ENCODE measurements around the gene SLC27A4. TPM values are rescaled to one million over a fixed set of nuclear protein-coding genes. Genes with fewer than 3 reads are reported as not detected.

The SLC27A4 gene
- total and polyA plus RNA-seq, 2 of the 13 experiments (the other 11 are each of a cell fraction or from before 2014, with no cell fraction given) = 10.6 to 18.8 TPM

DNA sequence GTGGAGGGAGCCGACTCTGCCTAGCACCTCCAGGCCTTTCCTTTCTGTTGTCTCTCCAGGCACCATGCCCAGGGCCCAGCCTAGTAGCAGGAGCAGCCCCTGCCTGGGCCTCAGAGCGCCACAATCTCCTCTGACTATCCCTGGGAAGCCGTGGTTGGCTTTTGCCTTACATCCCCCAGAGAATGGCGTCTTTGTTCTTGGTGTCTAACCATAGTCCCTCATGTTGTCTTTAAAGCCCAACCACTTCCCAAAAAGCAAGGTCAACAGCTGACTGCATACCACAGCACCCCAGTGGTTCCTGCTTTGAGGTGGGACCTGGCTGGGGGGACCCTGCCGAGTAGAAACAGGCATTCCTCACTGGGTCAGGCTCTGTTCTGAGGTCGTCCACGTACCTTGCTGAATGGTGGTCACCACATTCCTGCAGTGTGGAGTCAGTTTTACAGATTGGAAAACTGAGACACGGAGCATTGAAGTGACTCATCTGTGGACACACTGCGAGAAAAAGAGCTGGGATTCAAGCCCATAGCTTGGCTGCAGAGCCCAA, 66.6 kb downstream of the SLC27A4 start (continued):
- TF ChIP-seq, protein P1, sequence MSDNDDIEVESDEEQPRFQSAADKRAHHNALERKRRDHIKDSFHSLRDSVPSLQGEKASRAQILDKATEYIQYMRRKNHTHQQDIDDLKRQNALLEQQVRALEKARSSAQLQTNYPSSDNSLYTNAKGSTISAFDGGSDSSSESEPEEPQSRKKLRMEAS (IDR thresholded peaks at IDR 0.05) = peak; percentile 34; the same call in 1 of the 2 replicates
- TF ChIP-seq THAP11 (CRISPR knock-in tag; IDR thresholded peaks at IDR 0.05) = no peak
- no peak for TF ChIP-seq TIGD3 (CRISPR knock-in tag; IDR thresholded peaks at IDR 0.05; ENCODE audit: borderline replicate concordance)
- TF ChIP-seq, protein P2, sequence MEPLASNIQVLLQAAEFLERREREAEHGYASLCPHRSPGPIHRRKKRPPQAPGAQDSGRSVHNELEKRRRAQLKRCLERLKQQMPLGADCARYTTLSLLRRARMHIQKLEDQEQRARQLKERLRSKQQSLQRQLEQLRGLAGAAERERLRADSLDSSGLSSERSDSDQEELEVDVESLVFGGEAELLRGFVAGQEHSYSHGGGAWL (CRISPR knock-in tag; IDR thresholded peaks at IDR 0.05) = 0 out of 2 replicates have a peak, but pooled peaks have one; percentile 23
- no peak for TF ChIP-seq KDM6A (CRISPR knock-in tag; IDR thresholded peaks at IDR 0.05; ENCODE audit: low read depth)
- peak; percentile 55; the same call in 1 of the 2 replicates for TF ChIP-seq ZFX (CRISPR knock-in tag; IDR thresholded peaks at IDR 0.05; ENCODE audit: low read depth)
- TF ChIP-seq U2AF2 (IDR thresholded peaks at IDR 0.05; ENCODE audit: low read depth, low read length) = no peak
- no peak for TF ChIP-seq RAD21 (CRISPR knock-in tag; IDR thresholded peaks at IDR 0.05)
- peak; percentile 28; the same call in 1 of the 2 replicates for TF ChIP-seq ADNP (CRISPR knock-in tag; IDR thresholded peaks at IDR 0.05)
- TF ChIP-seq, protein P3, sequence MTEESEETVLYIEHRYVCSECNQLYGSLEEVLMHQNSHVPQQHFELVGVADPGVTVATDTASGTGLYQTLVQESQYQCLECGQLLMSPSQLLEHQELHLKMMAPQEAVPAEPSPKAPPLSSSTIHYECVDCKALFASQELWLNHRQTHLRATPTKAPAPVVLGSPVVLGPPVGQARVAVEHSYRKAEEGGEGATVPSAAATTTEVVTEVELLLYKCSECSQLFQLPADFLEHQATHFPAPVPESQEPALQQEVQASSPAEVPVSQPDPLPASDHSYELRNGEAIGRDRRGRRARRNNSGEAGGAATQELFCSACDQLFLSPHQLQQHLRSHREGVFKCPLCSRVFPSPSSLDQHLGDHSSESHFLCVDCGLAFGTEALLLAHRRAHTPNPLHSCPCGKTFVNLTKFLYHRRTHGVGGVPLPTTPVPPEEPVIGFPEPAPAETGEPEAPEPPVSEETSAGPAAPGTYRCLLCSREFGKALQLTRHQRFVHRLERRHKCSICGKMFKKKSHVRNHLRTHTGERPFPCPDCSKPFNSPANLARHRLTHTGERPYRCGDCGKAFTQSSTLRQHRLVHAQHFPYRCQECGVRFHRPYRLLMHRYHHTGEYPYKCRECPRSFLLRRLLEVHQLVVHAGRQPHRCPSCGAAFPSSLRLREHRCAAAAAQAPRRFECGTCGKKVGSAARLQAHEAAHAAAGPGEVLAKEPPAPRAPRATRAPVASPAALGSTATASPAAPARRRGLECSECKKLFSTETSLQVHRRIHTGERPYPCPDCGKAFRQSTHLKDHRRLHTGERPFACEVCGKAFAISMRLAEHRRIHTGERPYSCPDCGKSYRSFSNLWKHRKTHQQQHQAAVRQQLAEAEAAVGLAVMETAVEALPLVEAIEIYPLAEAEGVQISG (CRISPR knock-in tag; IDR thresholded peaks at IDR 0.05) = no peak
- no peak for TF ChIP-seq ZNF547 (CRISPR knock-in tag; IDR thresholded peaks at IDR 0.05)
- TF ChIP-seq SP140L (CRISPR knock-in tag; IDR thresholded peaks at IDR 0.05; ENCODE audit: borderline replicate concordance) = no peak
- no peak for TF ChIP-seq SOX13 (IDR thresholded peaks at IDR 0.05)
- 0 out of 4 replicates have a peak, but pooled peaks of 1 of the 2 experiments have one; percentile 8 for TF ChIP-seq SOX13 (CRISPR knock-in tag; conservative IDR thresholded peaks at IDR 0.05 in 1 of 2, IDR thresholded peaks at IDR 0.05 in 1 of 2)
- no peak for TF ChIP-seq HOXD1 (CRISPR knock-in tag; IDR thresholded peaks at IDR 0.05)
- TF ChIP-seq RCOR2 (CRISPR knock-in tag; IDR thresholded peaks at IDR 0.05) = peak; percentile 62; the same call in 1 of the 2 replicates
- TF ChIP-seq ZNF598 (CRISPR knock-in tag; IDR thresholded peaks at IDR 0.05; ENCODE audit: borderline replicate concordance) = no peak
